Right atrium auricular region (tissue), 2 donors: ENCODE results near the gene ZDHHC12. TPM values are rescaled to one million over a fixed set of nuclear protein-coding genes. Genes with fewer than 3 reads are reported as not detected.

Source experiments
- DNase-seq: peaks from one replicate; pipeline ENCODE4 v3.0.0-alpha.2; 2019; ENCODE audit warnings: low spot score
- H3K27ac ChIP-seq, 2 donors: fragments of 200-600 bp; sonication (generic); 1 replicate in 1 of 2; 2 replicates in 1 of 2; pipeline ENCODE4 v1.5.1; 2016 to 2019
- H3K27me3 ChIP-seq, 2 donors: fragments of 200-600 bp; sonication (generic); one replicate each; pipeline versions ENCODE4 v1.5.1 to v1.6.0; 2017 to 2019
- H3K36me3 ChIP-seq: fragments of 200-600 bp; sonication (generic); one replicate; pipeline ENCODE4 v1.5.1; 2016
- H3K4me1 ChIP-seq, 2 donors: fragments of 200-600 bp; sonication (generic); one replicate each; pipeline versions ENCODE4 v1.5.1 to v1.6.0; 2017 to 2019
- H3K4me3 ChIP-seq, 2 donors: fragments of 200-600 bp; sonication (generic); 1 replicate in 1 of 2; 2 replicates in 1 of 2; pipeline ENCODE4 v1.5.1; 2017 to 2019; ENCODE audit warnings: mild to moderate bottlenecking in 1 of 2, moderate library complexity in 1 of 2
- H3K9me3 ChIP-seq, 2 donors: fragments of 200-600 bp; sonication (generic); one replicate each; pipeline ENCODE4 v1.5.1; 2019
- total RNA-seq, 2 donors: library from RNA; depleted of rRNA; stranded (reverse); fragments of >200 nt; gene quantifications; one replicate each; pipeline ENCODE4 v1.1.0, GENCODE V29; 2016
- TF ChIP-seq, protein P1 (sequence below), 2 donors: fragments of 200-600 bp; sonication (generic); IDR thresholded peaks; one replicate each; pipeline ENCODE4 v1.5.1; 2019; ENCODE audit warnings: antibody characterized with exemption in 2 of 2

Gene ZDHHC12
- total RNA-seq, 2 donors from 2014 or later: 22.8 to 24.4 TPM

GRCh38 chr9:128683340-128684064, 40.4 kb downstream of the ZDHHC12 start:
- H3K27me3 ChIP-seq: no peaks in the 10 kb centered on the region
- H3K36me3 ChIP-seq: no peaks in the 10 kb centered on the region
- H3K4me3 ChIP-seq: peak overlapping the region; percentile 52 to 60
- H3K27ac ChIP-seq: peak overlapping the region; percentile 72 to 73
- TF ChIP-seq, protein P1, sequence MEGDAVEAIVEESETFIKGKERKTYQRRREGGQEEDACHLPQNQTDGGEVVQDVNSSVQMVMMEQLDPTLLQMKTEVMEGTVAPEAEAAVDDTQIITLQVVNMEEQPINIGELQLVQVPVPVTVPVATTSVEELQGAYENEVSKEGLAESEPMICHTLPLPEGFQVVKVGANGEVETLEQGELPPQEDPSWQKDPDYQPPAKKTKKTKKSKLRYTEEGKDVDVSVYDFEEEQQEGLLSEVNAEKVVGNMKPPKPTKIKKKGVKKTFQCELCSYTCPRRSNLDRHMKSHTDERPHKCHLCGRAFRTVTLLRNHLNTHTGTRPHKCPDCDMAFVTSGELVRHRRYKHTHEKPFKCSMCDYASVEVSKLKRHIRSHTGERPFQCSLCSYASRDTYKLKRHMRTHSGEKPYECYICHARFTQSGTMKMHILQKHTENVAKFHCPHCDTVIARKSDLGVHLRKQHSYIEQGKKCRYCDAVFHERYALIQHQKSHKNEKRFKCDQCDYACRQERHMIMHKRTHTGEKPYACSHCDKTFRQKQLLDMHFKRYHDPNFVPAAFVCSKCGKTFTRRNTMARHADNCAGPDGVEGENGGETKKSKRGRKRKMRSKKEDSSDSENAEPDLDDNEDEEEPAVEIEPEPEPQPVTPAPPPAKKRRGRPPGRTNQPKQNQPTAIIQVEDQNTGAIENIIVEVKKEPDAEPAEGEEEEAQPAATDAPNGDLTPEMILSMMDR (IDR thresholded peaks at IDR 0.05): no peak
- H3K9me3 ChIP-seq: no peaks in the 10 kb centered on the region
- peaks cover 0 to 31% of the 10 kb centered on the region in 2 donors for H3K4me1 ChIP-seq
- DNase-seq: no peak

DNA sequence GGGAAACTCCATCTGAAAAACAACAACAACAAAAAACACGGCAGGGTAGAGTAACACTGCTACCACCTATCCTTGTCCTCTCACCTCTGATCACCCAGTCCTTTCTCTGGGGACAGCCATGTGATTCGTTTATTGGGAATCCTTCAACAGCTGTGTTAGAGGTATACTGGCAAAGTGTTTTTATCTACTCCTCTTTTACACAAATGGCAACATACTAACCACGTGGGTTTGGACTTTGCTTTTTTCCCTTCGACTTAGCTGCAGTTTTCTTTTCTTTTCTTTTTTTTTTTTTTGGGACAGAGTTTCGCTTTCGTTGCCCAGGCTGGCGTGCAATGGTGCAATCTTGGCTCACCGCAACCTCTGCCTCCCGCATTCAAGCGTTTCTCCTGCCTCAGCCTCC, 46.1 kb downstream of the ZDHHC12 start:
- Histone ChIP-seq H3K4me1 (no peaks in the 10 kb centered on the region), H3K27me3 (no peaks in the 10 kb centered on the region), H3K27ac (no peak overlapping the region), H3K36me3 (no peaks in the 10 kb centered on the region), H3K4me3 (no peak overlapping the region), H3K9me3 (no peaks in the 10 kb centered on the region)
- no peak for DNase-seq
- TF ChIP-seq, protein P1 (IDR thresholded peaks at IDR 0.05): no peak

- no peaks in the 10 kb centered on the region for H3K36me3 ChIP-seq
- TF ChIP-seq, protein P1 (IDR thresholded peaks at IDR 0.05): no peak
- no peaks in the 10 kb centered on the region for H3K4me1 ChIP-seq
- H3K27ac ChIP-seq: no peak overlapping the region
- no peaks in the 10 kb centered on the region for H3K9me3 ChIP-seq
- DNase-seq: no peak
- H3K4me3 ChIP-seq: no peak overlapping the region
- no peaks in the 10 kb centered on the region for H3K27me3 ChIP-seq
Measured at GRCh38 chr9:128675382-128675781, 48.5 kb downstream of the ZDHHC12 start.

Other genes starting within 250 kb of the ZDHHC12 start
- gene GLE1, start 219.4 kb downstream of the ZDHHC12 start, total RNA-seq: 10 to 100 TPM; 14.4 to 18.1 TPM
- 100 to 1,000 TPM; 233 to 270 TPM for gene SPTAN1, start 171.5 kb downstream of the ZDHHC12 start, total RNA-seq
- 10 to 100 TPM; 23.1 to 33.1 TPM for gene DYNC2I2, start 67.3 kb downstream of the ZDHHC12 start, total RNA-seq
- 100 to 1,000 TPM; 104 to 125 TPM for gene SET, start 34.9 kb downstream of the ZDHHC12 start, total RNA-seq
- gene PKN3, start 21.6 kb downstream of the ZDHHC12 start, total RNA-seq: 1 to 10 TPM; 4.5 to 8.6 TPM
- gene ZER1, start 47.8 kb upstream of the ZDHHC12 start, total RNA-seq: 10 to 100 TPM; 61.6 to 72.6 TPM
- gene TBC1D13, start 63.1 kb upstream of the ZDHHC12 start, total RNA-seq: 10 to 100 TPM; 14.2 to 17.1 TPM
- 10 to 100 TPM; 33.6 to 74.4 TPM for gene ENDOG, start 94.4 kb upstream of the ZDHHC12 start, total RNA-seq
- 10 to 100 TPM in 1 of 2 donors, 1 to 10 TPM in 1; 8.5 to 11.6 TPM for gene SPOUT1, start 105.7 kb upstream of the ZDHHC12 start, total RNA-seq
- 10 to 100 TPM; 10.1 to 15.1 TPM for gene KYAT1, start 157.8 kb upstream of the ZDHHC12 start, total RNA-seq
- 10 to 100 TPM; 45.3 to 65.9 TPM for gene LRRC8A, start 158.0 kb upstream of the ZDHHC12 start, total RNA-seq
- 10 to 100 TPM; 21.3 to 51.9 TPM for gene PHYHD1, start 196.9 kb upstream of the ZDHHC12 start, total RNA-seq
- gene DOLK, start 223.5 kb upstream of the ZDHHC12 start, total RNA-seq: 10 to 100 TPM; 13.9 to 14.4 TPM
- gene NUP188, start 223.6 kb upstream of the ZDHHC12 start, total RNA-seq: 10 to 100 TPM; 23.5 to 26.8 TPM